H9 (cell line): ENCODE measurements around the gene TBX21. TPM values are rescaled to one million over a fixed set of nuclear protein-coding genes. Genes with fewer than 3 reads are reported as not detected.

Experiments
- DNase-seq: peaks from one replicate; pipeline ENCODE4 v3.0.0-alpha.2; 2017
- H2AFZ ChIP-seq: one replicate; pipeline ENCODE4 v1.6.1; 2013; ENCODE audit warnings: mild to moderate bottlenecking, low read length, control low read depth, moderate library complexity
- H2AK5ac ChIP-seq: 2 replicates; pipeline ENCODE4 v1.6.1; 2013; ENCODE audit warnings: low read length, control low read depth, mixed read lengths; ENCODE audit not compliant: insufficient read length
- H2BK120ac ChIP-seq: one replicate; pipeline ENCODE4 v1.6.1; 2013; ENCODE audit warnings: low read depth, mild to moderate bottlenecking, low read length, control low read depth, inconsistent platforms; ENCODE audit not compliant: poor library complexity, severe bottlenecking
- H2BK12ac ChIP-seq: 2 replicates; pipeline ENCODE4 v1.6.1; 2013; ENCODE audit warnings: low read length, control low read depth, mixed read lengths, low read depth; ENCODE audit not compliant: insufficient read length
- H2BK15ac ChIP-seq: 2 replicates; pipeline ENCODE4 v1.6.1; 2013; ENCODE audit warnings: low read depth, low read length, control low read depth
- H2BK20ac ChIP-seq: one replicate; pipeline ENCODE4 v1.6.1; 2013; ENCODE audit warnings: low read depth, mild to moderate bottlenecking, low read length, control low read depth, inconsistent platforms; ENCODE audit not compliant: poor library complexity, severe bottlenecking
- H2BK5ac ChIP-seq: 2 replicates; pipeline ENCODE4 v1.6.1; 2013; ENCODE audit warnings: low read length, control low read depth, mixed read lengths; ENCODE audit not compliant: insufficient read length
- H3K14ac ChIP-seq: 2 replicates; pipeline ENCODE4 v1.6.1; 2013; ENCODE audit warnings: low read length, control low read depth; ENCODE audit not compliant: insufficient read depth
- H3K18ac ChIP-seq: 2 replicates; pipeline ENCODE4 v1.6.1; 2013; ENCODE audit warnings: low read depth, mild to moderate bottlenecking, mixed read lengths, low read length, control low read depth; ENCODE audit not compliant: insufficient read length
- H3K23ac ChIP-seq: 2 replicates; pipeline ENCODE4 v1.6.1; 2013; ENCODE audit warnings: low read length, control low read depth, mixed read lengths, low read depth; ENCODE audit not compliant: insufficient read length
- H3K23me2 ChIP-seq: 2 replicates; pipeline ENCODE4 v1.6.1; 2013; ENCODE audit warnings: low read depth, mild to moderate bottlenecking, mixed read lengths, low read length, control low read depth; ENCODE audit not compliant: insufficient read length, poor library complexity, severe bottlenecking
- H3K27ac ChIP-seq: 2 replicates; pipeline ENCODE4 v1.5.1; 2013; ENCODE audit warnings: low read length, control low read depth, mixed read lengths, low read depth; ENCODE audit not compliant: insufficient read length
- H3K27me3 ChIP-seq: 2 replicates; pipeline ENCODE4 v1.6.1; 2013; ENCODE audit warnings: low read length, control low read depth, inconsistent platforms; ENCODE audit not compliant: insufficient read depth
- H3K4ac ChIP-seq: 2 replicates; pipeline ENCODE4 v1.6.1; 2013; ENCODE audit warnings: low read depth, mild to moderate bottlenecking, control low read depth, inconsistent platforms, low read length, moderate library complexity
- H3K4me1 ChIP-seq: 2 replicates; pipeline ENCODE4 v1.6.1; 2013; ENCODE audit warnings: low read length, control low read depth, inconsistent platforms; ENCODE audit not compliant: insufficient read depth
- H3K4me2 ChIP-seq: 2 replicates; pipeline ENCODE4 v1.6.1; 2013; ENCODE audit warnings: low read length, control low read depth, mixed read lengths; ENCODE audit not compliant: insufficient read length, insufficient read depth
- H3K56ac ChIP-seq: 2 replicates; pipeline ENCODE4 v1.6.1; 2013; ENCODE audit warnings: low read depth, mild to moderate bottlenecking, mixed read lengths, low read length, control low read depth; ENCODE audit not compliant: insufficient read length
- H3K79me1 ChIP-seq: 2 replicates; pipeline ENCODE4 v1.6.1; 2013; ENCODE audit warnings: low read depth, mild to moderate bottlenecking, moderate library complexity, low read length, control low read depth, inconsistent platforms; ENCODE audit not compliant: insufficient read depth, poor library complexity, severe bottlenecking
- H3K79me2 ChIP-seq: 2 replicates; pipeline ENCODE4 v1.6.1; 2013; ENCODE audit warnings: low read length, control low read depth, inconsistent platforms; ENCODE audit not compliant: insufficient read depth
- H3K9ac ChIP-seq: 2 replicates; pipeline ENCODE4 v1.6.1; 2013; ENCODE audit warnings: low read length, control low read depth, mixed read lengths; ENCODE audit not compliant: insufficient read length; ENCODE audit errors: extremely low read depth
- H3K9me3 ChIP-seq: one replicate; pipeline ENCODE4 v1.6.1; 2013; ENCODE audit warnings: low read depth, low read length, inconsistent platforms; ENCODE audit not compliant: control insufficient read depth
- H3T11ph ChIP-seq: one replicate; pipeline ENCODE4 v1.6.1; 2013; ENCODE audit warnings: mild to moderate bottlenecking, low read length, control low read depth, inconsistent platforms
- H4K20me1 ChIP-seq: one replicate; pipeline ENCODE4 v1.6.1; 2013; ENCODE audit not compliant: control insufficient read depth, insufficient read length, insufficient read depth
- H4K5ac ChIP-seq: 2 replicates; pipeline ENCODE4 v1.6.1; 2013; ENCODE audit warnings: low read depth, mild to moderate bottlenecking, mixed read lengths, low read length, control low read depth; ENCODE audit not compliant: insufficient read length
- H4K8ac ChIP-seq: replicated peaks from 2 replicates; pipeline ENCODE4 v1.6.1; 2013; ENCODE audit warnings: low read length, control low read depth, mixed read lengths, low read depth; ENCODE audit not compliant: insufficient read length
- H4K91ac ChIP-seq: 2 replicates; pipeline ENCODE4 v1.6.1; 2013; ENCODE audit warnings: low read depth, mild to moderate bottlenecking, moderate library complexity, mixed read lengths, low read length, control low read depth; ENCODE audit not compliant: insufficient read length
- H3K27ac Mint-ChIP-seq, 3 experiments: 2 replicates in 2 of 3; 3 replicates in 1 of 3; pipeline ENCODE4 v1.8.0; 2020 to 2021; ENCODE audit warnings: mixed read lengths in 3 of 3, mild to moderate bottlenecking in 1 of 3, moderate library complexity in 1 of 3
- H3K27me3 Mint-ChIP-seq: 2 replicates; pipeline ENCODE4 v1.8.0; 2021; ENCODE audit warnings: low read depth, mild to moderate bottlenecking, moderate library complexity, mixed read lengths
- H3K36me3 Mint-ChIP-seq, 3 experiments: 2 replicates in 2 of 3; 3 replicates in 1 of 3; pipeline ENCODE4 v1.8.0; 2020 to 2021; ENCODE audit warnings: low read depth in 3 of 3, mixed read lengths in 3 of 3; ENCODE audit not compliant: insufficient read depth in 1 of 3
- H3K4me1 Mint-ChIP-seq, 2 experiments: 2 replicates each; pipeline ENCODE4 v1.8.0; 2020; ENCODE audit warnings: mixed read lengths in 2 of 2
- H3K4me3 Mint-ChIP-seq, 2 experiments: 2 replicates in 1 of 2; 3 replicates in 1 of 2; pipeline ENCODE4 v1.8.0; 2020 to 2021; ENCODE audit warnings: mild to moderate bottlenecking in 2 of 2, mixed read lengths in 2 of 2, moderate library complexity in 1 of 2
- H3K9me3 Mint-ChIP-seq, 2 experiments: 2 replicates in 1 of 2; 3 replicates in 1 of 2; pipeline ENCODE4 v1.8.0; 2020; ENCODE audit warnings: mild to moderate bottlenecking in 2 of 2, mixed read lengths in 2 of 2, moderate library complexity in 1 of 2
- CTCF ChIP-seq: fragments of 200-600 bp; sonication (generic); conservative IDR thresholded peaks from 3 replicates; pipeline ENCODE4 v1.8.0; 2021; ENCODE audit warnings: antibody characterized with exemption, mild to moderate bottlenecking
- whole genome bisulfite sequencing: extraction: QIAGEN DNeasy Blood & Tissue Kit; methylation state at CpG from one replicate; pipeline ENCODE4 v1.1.7; 2013; ENCODE audit warnings: missing lambda C conversion rate, low lambda C conversion rate, mixed read lengths; ENCODE audit not compliant: insufficient read length; ENCODE audit errors: extremely low coverage; 5-methylcytosine and 5-hydroxymethylcytosine counted together
- total RNA-seq: library from RNA; stranded (reverse); gene quantifications from 2 replicates; pipeline ENCODE4 v1.2.1, GENCODE V29; 2021

The TBX21 gene
- total RNA-seq, 1 experiment from 2014 or later: not detected

GRCh38 chr17:47789611-47790561 is 56.9 kb downstream of the TBX21 start:
- H2BK12ac ChIP-seq: no peak overlapping the region
- peak overlapping the region; percentile 4 for H3K9ac ChIP-seq
- Mint-ChIP-seq H3K27ac (no peak overlapping the region), H3K27me3 (peaks cover 87% of the 10 kb centered on the region), H3K4me1 (peaks cover 2 to 9% of the 10 kb centered on the region in 2 experiments; a peak in 2 of 4 replicates), H3K36me3 (no peaks in the 10 kb centered on the region), H3K9me3 (no peaks in the 10 kb centered on the region), H3K4me3 (peak overlapping the region; percentile 68 to 89)
- no peak overlapping the region for H3K4ac ChIP-seq
- no peak overlapping the region for H4K5ac ChIP-seq
- no peak overlapping the region for H3K56ac ChIP-seq
- H3K9me3 ChIP-seq: no peaks in the 10 kb centered on the region
- no peak overlapping the region for H2BK5ac ChIP-seq
- TF ChIP-seq CTCF: peak; percentile 58
- no peak overlapping the region for H2AK5ac ChIP-seq
- no peak overlapping the region for H2BK15ac ChIP-seq
- no peaks in the 10 kb centered on the region for H3K79me2 ChIP-seq
- H4K91ac ChIP-seq: no peak overlapping the region
- H3K79me1 ChIP-seq: no peaks in the 10 kb centered on the region
- H2BK20ac ChIP-seq: no peak overlapping the region
- no peaks in the 10 kb centered on the region for H4K20me1 ChIP-seq
- DNase-seq: peak; percentile 84
- no peak overlapping the region for H4K8ac ChIP-seq
- H3K4me2 ChIP-seq: peak overlapping the region; percentile 48
- H3T11ph ChIP-seq: no peak overlapping the region
- H3K27ac ChIP-seq: no peak overlapping the region
- WGBS: no CpG with 5 or more reads among the region's 70 CpGs
- no peak overlapping the region for H3K23ac ChIP-seq
- H2AFZ ChIP-seq: no peak overlapping the region
- peak overlapping the region; percentile 44; the same call in 1 of the 2 replicates for H3K14ac ChIP-seq
- H3K4me1 ChIP-seq: no peaks in the 10 kb centered on the region
- H3K23me2 ChIP-seq: peaks cover 8% of the 10 kb centered on the region
- H2BK120ac ChIP-seq: no peak overlapping the region
- H3K18ac ChIP-seq: peak overlapping the region; percentile 28
- peaks cover 5% of the 10 kb centered on the region; the same call in 1 of the 2 replicates for H3K27me3 ChIP-seq
